GM19035 (cell line): ENCODE data around the gene SHISA8.

Experiments
- ATAC-seq: cut with Tn5 transposase; IDR thresholded peaks from one replicate; pipeline ENCODE4 v1.9.1; 2021; ENCODE audit not compliant: unreplicated experiment

Gene SHISA8

DNA sequence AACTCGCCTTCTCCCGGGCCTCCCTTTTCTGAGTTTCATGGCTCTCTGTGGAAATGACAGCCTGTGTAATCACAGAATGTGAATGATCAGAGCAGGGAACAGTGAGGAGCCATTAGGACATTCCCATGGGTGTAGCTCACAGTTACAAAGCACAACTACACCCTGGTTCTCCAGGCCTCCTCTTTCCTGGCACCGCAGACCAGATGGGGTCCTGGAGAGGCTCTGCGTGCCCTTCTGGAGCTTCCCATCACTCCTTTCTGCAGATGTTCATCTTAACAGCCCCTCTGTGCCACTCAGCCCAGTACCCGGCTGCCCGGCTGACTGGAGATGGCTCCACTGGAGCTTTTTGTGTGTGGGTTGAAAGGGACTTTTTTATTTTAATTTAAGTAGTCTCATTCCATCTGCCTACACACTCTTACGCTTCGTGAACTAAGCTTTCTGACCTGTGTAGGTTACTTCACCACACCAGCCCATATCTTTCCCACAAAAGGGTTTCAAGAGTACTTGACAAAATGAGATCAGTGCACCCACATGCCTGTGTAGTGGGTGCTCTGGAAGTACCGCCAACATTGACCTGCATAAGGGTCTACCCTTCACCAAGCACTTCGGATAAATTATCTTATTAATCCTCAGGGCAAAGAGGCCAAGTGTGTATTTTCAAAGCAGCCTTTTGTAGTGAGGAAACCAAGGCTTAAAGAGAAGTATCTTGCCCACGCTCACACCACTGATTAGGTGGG is 52.2 kb downstream of the SHISA8 start:
- ATAC-seq: peak; percentile 59

DNA sequence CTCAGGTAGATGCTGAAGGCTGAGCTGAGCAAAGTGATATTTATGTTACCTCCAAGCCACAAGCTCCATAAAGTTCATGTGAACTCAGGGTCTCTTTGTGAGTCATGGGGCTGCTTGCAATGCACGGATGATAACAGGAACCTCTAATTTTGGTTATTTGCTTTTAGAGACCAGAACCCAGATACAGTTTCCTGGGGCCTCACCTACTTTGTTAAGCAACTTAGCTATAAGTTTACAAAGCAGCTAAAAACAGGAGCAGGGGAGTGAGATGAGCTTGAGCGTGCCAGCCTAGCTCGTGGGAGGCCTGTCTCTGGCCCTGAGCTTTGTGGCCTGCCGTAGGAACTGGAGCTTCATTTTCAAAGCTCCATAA is 52.7 kb downstream of the SHISA8 start:
- ATAC-seq: peak; percentile 48
